GM18511 (cell line): ENCODE data around the gene RNASE4.
"Not testable (repeated sequence)": the region's sequence is repeated elsewhere in the genome, so short reads cannot be mapped to it uniquely, and the experiment has no call there.

Experiments used
- ATAC-seq: cut with Tn5 transposase; IDR thresholded peaks from one replicate; pipeline ENCODE4 v1.9.1; 2021; ENCODE audit warnings: mild to moderate bottlenecking, moderate library complexity; ENCODE audit not compliant: unreplicated experiment

RNASE4 gene

DNA sequence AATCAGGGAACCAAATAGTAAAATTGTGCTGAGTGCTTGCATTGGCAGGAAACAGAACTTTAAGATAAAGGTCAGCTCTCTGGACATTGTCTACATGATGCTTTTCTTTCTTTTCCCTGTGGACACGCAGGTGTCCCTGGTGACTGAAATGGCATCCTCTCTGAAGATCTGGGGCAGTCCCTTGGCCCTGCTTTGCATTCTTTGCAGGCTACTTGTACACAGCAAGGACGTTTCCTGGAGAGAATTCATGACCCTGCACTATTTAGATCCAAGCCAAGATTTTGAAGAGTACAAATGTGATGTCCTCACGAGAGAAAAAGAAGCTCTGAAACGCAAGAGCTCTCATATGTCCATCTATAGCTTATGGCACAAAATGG is 50.1 kb downstream of the RNASE4 start:
- ATAC-seq, result no peak

GRCh38 chr14:20738292-20738691 is 53.9 kb downstream of the RNASE4 start:
- ATAC-seq, result not testable (repeated sequence)

DNA sequence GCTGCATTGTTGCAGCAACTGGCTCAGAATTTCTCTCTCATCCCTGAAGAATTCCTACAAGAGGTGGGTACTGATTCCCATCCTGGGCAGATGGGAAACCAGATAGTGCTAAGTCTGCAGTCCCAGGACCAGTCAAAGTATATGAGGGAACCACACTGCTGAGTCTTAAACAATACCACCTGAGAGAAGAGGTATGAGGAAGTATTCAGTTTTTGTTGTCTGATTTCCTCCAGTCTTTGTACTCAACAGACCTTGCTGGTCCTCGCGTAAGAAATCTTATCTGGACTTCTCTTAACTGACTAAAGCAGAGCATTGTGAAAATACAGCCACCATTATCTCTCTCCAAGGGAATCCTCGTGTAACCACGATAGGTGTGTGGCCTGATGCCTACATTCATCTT is 57.8 kb downstream of the RNASE4 start:
- ATAC-seq, result no peak

DNA sequence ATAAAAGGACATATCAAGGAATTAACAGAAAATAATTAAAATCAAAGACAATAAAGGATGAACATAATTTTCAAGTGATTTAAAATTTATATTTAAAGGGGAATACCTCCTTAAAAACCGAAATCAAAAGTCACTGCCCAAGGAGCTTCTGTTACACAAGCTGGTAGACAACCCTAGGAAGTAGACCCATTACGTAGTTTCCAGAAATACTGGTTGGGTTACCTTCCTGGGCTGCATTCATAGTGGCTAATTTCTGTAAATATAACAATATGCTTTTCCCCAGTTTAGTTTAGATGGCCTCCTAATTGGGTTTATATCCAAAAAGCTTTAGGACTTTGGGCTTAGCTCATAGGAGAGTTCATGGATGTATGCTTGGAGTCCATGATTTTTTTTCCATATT is 59.2 kb downstream of the RNASE4 start:
- ATAC-seq, result no peak

DNA sequence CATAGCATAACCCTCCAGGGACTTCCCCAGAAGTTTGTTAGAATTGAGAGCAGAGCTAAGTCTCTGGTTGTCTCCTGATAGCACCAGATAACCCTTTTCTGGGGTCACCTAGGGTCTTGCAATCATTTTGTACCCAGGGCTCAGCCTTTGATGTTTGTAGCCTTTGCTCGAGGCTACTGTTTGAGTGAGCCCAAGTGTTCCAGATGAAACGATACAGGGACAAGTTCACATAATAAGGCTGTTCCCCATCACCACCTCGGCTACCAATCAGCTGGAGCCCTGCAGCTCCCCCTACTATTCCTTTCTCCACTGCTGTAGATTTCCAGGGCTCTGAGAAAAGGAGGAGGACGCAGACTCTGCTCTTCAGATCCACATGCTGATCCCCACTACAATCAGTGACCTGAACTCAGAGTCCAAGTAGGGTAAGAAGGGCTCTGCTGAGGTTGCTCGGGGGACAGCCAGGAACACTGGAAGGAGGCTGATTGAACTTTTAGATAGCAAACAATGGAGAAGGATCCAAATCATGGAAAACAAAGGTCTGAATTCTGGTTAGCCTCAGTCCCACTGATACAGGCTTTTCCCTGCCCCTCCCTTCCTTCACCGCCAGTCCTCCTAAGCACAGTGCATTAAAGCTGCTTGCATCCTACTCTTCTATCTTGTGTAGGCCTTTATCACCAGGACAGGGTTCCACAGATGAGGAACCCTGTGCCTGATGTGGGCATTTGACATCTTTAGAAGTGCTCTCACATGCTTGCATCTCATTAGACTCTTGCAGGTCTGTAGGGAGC is 61.4 kb downstream of the RNASE4 start, which contains the start of gene EDDM3A:
TSS of gene EDDM3A (plus strand) at position 317 of the 788 bp plus-strand sequence. CDS start 1,694 bp downstream, outside the sequence.
- ATAC-seq, result no peak

GRCh38 chr14:20746566-20746965 is 62.2 kb downstream of the RNASE4 start:
- ATAC-seq, result no peak

DNA sequence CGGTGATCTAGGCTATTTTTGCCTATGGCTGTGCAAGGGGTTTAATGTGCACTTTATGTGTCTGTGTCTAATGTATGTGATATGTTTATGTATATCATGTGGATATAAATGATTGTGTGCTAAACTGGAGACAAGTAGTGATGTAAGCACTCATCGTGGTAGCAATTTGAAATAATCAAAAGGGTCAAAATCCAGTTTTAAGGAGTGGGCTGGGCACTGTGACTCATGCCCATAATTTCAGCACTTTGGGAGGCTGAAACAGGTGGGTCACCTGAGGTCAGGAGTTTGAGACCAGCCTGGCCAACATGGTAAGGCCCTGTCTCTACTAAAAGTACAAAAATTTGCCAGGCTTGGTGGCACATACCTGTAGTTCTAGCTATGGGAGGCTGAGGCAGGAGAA is 64.1 kb downstream of the RNASE4 start:
- no peak for ATAC-seq

DNA sequence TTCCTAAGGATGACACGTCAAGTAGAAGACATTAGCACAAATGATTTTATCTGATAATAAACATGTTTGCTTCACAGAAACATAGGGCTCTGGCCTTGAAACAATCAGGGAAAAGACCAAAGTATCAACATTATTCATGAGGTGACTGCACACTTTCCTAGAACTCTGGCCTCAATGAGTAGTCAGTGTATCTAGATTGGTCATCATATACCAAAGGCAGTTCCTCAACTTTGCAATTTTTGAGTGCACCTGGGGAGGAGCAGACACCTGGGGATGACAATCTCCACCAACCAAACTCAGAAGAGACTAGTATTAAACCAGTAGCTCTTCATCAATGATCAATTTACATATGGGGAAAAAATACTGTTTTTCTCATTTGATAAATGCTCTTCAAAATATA is 65.8 kb downstream of the RNASE4 start:
- ATAC-seq, result no peak
